HG03439 (cell line): ENCODE results near the gene TMEM106B.
A peak's percentile ranks its signal among the peaks of the same experiment; 100 is the strongest.

Experiments used
- ATAC-seq: cut with Tn5 transposase; IDR thresholded peaks from one replicate; pipeline ENCODE4 v1.9.1; 2021; ENCODE audit warnings: mild to moderate bottlenecking, moderate library complexity; ENCODE audit not compliant: unreplicated experiment

Gene TMEM106B

DNA sequence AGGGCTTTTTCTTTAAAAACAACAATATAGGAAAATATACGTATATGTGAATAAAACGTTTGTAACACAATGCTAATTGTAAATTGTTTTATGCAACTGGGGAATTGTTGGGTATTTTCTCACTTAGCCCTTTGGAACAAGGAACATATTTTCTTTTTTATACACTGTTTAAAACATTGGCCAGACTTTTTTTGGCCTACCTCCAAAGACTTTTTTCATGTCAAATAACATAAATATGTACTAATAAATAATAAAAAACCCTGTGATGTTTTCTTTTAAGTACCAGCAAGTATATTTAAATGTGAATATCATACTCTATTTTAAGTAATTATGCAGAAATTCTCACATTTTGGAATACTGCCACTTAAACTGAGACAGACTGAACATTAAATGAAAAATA lies 15.7 kb downstream of the TMEM106B start:
- no peak for ATAC-seq

DNA sequence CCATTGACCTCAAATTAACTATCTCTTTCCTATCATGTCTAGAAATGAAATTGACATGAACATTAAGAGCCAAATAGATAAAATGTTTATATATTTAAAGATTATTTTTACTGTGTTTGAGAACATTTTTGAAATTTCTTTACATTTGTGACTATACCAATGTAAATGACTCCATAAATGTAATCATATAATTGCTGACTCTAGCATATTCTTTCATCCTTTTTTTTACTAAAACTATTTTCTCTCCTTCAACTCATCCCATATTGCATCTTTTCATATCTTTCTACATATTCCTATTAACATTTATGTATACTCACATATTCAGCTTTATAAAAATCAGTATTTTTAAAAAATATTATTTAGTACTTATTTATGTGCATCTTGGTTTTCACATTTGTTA lies 16.9 kb downstream of the TMEM106B start:
- no peak for ATAC-seq

DNA sequence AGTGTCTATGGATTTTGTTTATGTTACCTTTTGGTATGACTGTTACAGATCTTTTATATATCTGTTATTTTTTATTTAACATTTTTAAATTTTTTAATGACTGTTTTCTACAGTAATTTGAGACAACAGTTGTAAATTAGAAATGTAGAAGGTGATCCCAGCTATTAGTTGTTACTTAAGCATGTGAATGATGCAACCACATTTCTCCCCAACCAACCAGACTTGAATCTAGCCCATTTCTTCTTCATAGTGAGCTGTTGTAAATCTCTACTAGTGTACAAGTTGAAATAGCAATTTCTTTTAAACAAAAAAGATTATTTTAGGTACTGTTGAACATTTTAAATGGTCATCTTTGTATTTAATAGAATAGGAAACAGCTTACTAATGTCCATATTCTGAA lies 18.0 kb downstream of the TMEM106B start:
- no peak for ATAC-seq

DNA sequence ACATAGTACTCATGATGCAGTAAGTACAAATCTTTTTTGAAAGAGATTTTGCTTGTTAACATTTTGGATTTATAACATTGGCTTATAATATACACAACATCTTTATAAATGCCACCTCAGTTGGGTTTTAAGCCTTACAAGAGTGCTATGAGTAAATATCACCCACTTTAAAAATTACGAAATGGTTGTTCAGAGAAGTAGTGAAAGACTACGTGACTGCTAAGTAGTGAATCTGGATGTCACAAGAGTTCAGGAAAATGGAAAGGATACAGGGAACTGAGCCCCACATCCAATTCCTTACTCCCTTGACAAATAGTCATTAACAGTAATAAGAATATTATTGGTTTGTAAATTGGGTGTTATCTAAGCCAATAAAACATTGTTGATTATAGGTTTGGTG lies 20.0 kb downstream of the TMEM106B start:
- ATAC-seq = no peak

DNA sequence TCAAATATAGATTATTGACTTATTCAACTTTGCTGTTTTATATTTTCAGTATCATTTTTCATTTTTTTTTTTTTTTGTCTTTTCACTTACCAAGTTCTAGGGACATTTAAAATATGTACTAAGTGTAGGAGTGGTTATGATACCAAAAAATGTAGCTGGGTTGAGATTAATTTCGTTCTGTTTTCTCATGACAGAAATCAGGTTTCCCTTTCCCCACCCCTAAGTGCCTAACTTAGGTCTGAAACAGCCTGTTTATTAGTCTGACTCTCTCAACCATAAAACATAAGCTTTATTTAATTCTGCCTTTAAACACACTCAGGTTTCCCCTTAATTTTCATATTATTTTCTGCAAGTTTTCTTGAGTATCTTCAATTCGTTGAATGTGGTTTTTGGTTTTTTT lies 22.1 kb downstream of the TMEM106B start:
- ATAC-seq = no peak

DNA sequence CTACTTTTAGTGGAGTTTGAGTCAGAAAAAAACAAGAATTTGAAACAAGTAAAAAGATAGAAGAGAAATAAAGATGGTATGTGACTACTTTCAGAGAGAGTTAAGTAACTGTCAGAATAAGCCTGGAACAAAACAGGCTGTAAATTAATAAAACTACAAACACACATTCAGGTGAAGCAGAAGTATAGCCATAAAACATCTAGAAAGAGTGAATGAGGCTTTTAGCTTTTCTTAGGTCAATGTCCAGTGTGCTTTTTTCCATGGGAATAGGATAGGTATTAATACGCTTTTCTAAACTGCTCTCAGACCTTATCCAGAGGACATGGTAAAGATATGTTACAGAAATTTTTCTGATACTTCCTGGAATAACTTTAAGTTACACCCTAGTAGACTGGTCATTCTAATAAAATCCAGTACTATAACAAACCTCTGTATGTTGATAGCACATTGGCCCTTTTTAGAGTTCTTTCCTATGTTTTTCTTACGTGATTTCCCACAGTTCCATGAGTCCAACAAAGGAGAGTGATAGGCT lies 23.3 kb downstream of the TMEM106B start:
- no peak for ATAC-seq

DNA sequence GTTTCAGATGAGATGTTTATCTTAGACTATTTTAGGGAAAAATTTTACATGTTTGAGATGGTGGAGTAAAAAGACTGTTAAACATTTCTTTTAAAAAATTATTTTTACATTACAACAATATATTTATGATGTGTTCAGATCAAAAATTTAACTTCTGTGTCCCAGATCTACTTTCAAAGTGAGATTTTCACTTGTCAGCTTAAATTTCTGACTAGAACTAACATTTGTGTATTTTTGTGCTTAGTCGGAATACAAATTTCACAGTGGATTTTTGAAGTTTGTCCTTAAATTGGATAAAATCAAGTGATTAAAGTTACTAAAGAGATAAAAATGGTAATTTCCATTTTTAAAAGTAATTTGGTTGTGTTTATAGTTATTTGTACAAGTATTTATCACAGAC lies 24.9 kb downstream of the TMEM106B start:
- no peak for ATAC-seq

DNA sequence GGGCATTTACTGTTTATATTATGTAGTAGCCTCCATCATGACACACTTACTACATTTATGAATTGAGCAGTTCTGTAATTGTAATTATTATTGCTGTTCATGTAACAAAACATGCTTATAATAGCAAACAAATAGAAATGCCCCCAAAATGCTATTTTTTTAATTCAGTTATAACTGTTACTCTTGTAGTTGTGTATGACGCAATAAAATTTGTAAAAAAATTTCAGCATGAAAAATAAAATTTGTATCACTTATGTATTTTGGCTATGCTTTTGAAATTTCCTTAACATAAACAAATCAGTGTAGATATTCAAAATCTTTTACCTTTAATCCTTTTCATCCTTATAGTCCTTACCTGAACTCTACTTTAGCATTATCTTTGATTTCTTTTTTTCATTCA lies 25.9 kb downstream of the TMEM106B start:
- ATAC-seq = no peak

DNA sequence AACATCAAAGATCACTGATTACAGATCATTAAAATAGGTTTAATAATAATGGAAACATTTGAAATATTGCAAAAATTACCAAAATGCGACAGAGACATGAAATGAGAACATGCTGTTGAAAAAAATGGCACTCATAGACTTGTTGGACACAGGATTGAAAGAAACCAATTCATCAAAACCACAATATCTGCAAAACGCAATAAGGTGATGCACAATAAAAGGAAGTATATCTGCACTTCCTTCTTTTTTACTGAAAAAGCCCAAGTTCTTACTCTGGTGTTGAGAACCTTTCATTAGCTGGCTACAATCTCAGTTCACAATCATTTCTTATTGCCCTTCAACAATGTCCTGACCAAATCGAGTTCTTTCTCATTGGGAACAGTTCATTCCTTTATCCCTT lies 28.7 kb downstream of the TMEM106B start:
- no peak for ATAC-seq

DNA sequence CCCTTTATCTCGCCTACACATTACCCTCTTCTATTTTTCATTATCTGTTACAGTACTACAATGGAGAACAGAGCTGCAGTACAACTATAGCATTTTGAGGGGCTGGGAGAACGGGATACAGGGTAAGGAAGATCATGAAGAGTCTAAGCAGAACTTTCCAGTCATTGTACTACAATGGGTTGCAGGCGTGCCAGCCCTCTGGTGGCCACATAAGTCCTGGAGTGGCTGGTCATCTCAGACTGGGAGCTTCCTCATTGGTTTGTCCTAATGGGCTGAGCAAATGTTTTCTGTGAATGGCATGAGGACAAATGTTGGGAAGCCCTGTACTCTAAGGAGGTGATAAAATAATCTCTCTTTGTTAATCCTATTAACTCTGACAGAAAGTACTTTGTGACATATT lies 33.0 kb downstream of the TMEM106B start:
- ATAC-seq = no peak

DNA sequence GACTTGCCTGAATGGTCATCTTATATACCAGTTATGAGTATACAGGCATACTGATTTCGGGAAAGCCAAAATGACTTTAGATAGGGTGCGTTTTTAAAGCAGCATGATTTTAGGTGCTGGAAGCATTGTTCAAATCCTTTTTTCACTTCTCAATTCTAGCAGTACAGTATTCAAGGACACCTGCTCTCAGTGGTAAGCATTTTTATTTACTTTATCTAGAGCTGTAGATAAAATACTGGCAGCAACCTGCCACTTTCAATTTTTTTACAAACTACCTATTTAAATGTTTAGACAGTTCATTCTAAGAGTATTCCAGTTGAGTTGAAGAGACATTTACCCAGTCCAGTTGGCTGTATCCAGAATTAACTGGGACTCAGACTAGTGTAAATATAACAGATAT lies 33.6 kb downstream of the TMEM106B start:
- ATAC-seq = no peak

DNA sequence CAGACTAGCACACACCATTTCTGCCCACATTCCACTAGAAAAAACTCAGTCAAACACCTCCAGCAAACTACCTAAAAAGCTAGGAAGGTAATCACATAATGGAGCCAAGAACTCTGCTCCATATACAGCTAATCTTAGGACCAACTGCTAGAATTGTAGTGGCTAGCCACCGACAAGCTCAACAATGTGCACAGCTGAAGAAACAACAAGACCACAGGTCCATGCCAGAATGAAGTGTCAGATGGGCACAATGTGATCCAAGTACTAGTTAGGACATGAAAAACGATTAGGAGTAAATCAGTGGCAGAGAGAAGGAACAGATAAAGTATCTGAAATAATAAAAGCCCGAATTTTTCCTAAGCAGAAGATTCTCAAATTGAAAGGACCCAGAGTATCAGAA lies 38.6 kb downstream of the TMEM106B start:
- no peak for ATAC-seq

DNA sequence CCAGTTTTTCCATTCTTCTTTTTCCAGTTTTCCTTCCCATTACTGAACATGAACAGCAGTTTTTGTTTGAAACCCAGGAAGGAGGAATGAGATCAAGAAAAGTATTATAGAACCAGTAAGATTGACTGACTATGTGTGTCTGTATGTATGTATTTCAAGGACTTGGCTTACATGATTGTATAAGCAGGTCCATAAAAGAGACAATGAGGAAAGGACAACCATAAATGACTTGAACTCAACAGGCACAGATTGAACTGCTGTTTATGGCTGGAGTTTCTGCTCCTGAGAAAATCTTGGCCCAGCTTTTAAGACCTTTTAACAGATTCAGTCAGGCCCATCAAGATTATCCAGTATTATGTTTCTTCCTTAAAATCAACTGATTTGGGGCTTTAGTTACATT lies 39.1 kb downstream of the TMEM106B start:
- ATAC-seq = no peak

DNA sequence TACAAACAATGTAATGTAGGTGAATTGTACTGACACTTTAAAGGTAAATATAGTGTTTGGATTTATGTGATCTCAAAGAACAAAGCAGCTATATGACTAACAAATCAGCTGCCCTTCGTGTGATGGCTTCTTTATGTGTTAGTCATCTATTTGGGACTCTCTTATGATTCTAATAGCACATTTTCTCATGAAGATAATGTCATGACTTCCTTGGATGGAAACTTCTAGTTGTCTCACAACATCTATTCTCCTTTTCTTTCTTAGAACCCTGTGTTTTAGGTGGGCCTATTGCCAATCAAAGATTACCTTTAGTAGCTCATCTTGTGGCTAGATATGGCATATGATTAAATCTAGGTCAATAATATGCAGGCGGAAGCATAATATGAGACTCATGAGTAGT lies 45.0 kb downstream of the TMEM106B start:
- ATAC-seq = no peak

DNA sequence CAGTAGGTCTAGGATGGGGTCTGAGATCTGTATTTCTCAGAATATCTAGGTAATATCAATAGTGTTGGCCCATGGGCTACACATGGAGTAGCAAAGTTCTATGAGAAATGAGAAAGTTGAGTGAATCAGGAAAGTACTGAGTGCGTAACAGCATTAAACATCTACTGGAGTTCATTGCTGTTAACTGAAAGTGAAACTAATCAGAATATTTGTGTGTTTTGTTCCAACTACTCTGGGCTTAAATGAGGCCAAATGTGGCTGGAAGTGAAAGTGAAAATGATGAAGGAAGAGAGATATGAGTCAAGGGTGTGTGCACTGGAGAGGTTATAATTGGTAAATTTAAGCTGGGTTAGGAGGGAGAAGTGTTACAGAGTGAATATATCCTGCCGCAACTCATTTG lies 46.5 kb downstream of the TMEM106B start:
- peak; percentile 100 for ATAC-seq

DNA sequence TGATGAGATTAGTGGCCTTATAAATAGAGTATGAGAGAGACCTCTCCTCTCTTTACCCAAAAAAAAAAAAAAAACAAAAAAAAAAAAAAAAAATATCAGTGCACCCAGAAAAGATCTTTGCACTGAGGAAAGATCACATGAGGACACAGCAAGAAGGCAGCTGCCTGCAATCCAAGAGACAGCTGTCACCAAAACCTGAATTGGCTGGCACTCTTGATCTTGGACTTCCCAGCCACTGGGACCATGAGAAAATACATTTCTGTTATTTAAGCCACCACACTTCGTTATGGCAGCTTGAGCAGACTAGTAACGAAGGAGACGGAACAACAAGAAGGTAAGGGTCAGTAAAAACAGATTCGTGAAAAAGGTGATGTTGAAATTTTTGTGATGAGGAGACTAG lies 47.0 kb downstream of the TMEM106B start:
- ATAC-seq = no peak

DNA sequence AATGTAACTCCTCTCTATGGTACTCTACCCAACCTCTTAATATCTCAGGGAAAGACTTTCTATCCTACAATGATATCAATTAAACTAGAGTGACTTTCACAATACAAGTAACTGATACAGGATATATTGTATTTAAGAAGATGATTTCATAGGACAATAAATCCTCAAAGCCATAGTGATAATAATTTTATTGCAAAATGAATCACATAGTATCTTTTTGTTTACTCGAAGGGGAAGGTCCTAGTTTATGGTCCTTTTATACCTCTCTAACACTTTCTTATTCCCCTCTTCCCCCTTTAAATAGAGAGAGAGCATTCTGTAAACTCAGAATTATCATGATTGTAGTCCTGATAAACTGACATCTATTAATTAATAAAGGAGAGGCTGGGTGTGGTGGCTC lies 56.4 kb downstream of the TMEM106B start:
- no peak for ATAC-seq

DNA sequence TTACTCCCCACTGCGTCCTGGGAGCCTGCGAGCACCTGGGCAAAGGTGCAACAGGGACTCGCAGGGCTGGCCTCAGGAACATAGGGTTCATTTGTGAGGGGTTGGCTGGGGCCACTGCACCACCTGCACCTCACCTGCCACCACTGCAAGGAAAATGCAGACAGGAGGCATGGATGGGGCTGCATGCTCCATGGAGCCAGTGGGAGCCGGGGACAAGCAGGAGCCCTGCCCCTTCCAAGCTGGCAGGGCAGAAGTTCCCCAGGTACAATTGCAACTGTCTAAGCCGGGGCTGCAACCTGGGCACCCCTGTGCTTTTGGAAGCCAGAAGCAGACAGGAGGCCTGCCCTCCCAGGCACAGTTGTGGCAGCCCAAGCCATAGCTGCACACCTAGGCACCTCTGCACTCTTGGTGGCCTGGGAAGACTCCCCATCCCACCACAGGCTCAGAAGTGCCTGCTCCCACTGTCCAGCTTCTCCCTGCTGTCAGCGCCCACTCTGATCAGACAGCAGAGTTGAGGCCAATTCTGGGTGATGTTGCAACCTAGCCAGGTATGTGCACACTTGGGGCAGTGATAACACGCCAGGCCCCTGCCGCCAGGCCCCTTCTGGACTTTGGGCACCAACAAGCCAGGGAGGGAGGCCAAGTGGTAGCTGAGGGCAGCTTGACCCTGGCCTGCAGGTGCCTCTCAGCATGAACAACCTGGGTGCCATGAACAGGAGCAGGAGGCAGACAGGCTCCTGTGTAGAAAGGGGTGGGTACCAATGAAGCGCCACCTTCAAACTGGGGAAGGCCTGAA lies 58.2 kb downstream of the TMEM106B start:
- ATAC-seq = no peak

DNA sequence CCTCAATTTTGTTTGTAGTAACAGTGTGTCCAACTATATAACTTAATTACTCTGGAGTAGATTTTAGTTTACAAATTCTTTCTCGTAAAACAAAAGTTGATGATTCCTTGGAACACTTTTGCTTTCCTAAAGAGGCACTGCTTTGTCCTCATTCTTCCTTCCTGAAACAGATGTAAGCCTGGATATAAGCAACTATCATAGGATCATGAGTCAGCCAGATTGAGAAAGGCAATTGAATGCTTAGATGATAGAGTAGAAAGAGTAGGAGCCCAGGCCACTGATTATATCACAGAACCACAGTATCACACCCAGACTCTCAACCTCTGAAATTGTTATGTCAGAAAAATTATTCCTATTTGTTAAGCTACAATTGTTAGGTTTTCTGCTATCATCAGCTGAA lies 69.9 kb downstream of the TMEM106B start:
- no peak for ATAC-seq

DNA sequence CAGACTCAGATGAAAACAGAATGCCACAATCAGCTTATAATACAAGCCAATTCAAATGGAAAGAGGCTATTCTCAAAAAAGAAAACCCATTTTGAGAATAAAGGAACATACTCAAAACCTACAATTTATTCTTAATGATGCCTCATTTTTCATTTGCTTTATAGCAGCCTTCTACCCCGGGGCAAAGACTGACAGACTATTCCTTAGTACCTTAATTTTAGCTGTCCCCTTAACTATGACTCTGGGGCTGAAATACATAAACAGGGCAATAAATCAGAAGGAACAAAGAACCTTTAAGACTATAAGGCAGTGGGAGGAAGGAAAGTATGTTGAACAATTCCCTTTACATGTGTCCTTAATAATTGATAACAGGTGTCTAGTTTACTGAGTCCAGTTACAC lies 76.8 kb downstream of the TMEM106B start:
- ATAC-seq = no peak

DNA sequence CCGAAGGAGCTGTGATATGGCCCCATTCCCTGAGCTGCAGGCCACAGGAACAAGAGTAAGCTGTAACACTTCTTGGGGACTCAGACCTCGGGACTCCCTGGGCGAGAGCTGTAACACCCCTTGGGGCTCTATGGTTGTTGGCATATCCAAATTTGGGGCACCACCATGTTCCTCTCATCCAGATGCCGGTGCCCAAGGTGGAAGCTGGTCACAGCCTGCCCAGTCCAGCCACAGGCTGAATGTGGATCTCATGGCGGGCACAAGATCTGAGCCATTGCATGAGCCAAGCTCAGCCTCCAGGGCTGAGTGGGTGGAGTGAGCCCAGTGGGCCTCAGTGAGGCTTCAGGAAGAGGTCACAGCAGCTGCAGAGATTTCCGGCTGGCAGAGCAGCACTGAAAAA lies 78.9 kb downstream of the TMEM106B start:
- no peak for ATAC-seq

DNA sequence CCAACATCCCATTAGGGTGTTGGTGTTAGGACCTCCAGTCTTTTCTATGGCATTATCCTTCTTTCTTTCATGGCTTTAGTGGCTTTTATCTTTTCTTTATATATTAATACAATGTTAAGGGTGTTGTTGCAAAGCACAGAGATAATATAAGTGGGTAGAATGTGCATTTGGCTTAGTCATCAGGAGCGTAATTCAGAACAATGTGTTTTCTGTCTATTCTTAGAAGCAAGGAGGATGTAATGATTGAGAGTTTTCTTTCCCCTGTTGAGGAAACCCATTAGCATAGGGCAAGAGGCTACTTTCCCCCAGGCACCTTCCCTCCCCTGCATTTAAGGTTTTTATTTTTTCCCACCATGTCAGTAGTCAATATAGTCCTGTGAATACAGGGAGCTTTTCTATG lies 79.7 kb downstream of the TMEM106B start:
- ATAC-seq = no peak

DNA sequence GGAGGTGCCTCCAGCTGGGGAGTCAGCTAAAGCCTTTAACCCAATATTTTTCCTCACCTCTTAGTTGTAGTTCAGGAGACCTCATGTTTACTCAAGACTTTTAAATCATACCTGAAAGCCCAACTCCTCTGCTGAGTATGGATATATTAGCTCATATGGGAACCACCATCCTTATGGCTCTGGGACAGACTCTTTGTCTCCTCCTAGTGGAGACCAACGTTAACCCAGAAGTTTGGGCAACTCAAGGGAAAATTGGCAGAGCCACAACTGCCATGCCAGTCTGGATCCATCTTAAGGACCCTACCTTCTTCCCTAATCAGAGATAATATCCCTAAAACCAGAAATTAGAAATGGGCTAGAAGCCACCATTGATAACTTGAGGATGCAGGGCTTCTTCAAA lies 80.8 kb downstream of the TMEM106B start:
- ATAC-seq = no peak
